AG04449 (cell line): ENCODE measurements around the gene LRRIQ4.

Source experiments
- CTCF ChIA-PET: fragments of 350-600 bp; formaldehyde crosslinking; extraction: SDS; loops from one replicate; lab custom pipeline; 2021; ENCODE audit warnings: antibody characterized with exemption; lab: Yijun Ruan, JAX
- POLR2A ChIA-PET: fragments of 400-600, 350-600 bp; formaldehyde crosslinking; extraction: SDS; loops from one replicate; lab custom pipeline; 2020; ENCODE audit warnings: antibody characterized with exemption, inconsistent platforms; lab: Yijun Ruan, JAX
- DNase-seq: peaks from one replicate; pipeline ENCODE4 v3.0.0-alpha.2; 2010; ENCODE audit warnings: low read depth, low spot score
- H3K4me3 ChIP-seq: 2 replicates; pipeline ENCODE4 v1.5.1; 2011; ENCODE audit warnings: low read depth, mild to moderate bottlenecking, control low read depth, low read length
- CTCF ChIP-seq: IDR thresholded peaks from one replicate; pipeline ENCODE4 v1.5.1; 2011; ENCODE audit warnings: mild to moderate bottlenecking, moderate library complexity, low read length, control low read depth, inconsistent platforms; ENCODE audit not compliant: insufficient read depth; ENCODE audit errors: missing control alignments

Gene LRRIQ4

GRCh38 chr3:169855514-169855913, 42.8 kb downstream of the LRRIQ4 start:
- ChIA-PET CTCF (no interaction called here), POLR2A (no interaction called here)

GRCh38 chr3:169857811-169858210, 45.1 kb downstream of the LRRIQ4 start:
- no peak overlapping the region for H3K4me3 ChIP-seq
- DNase-seq: no peak
- ChIA-PET CTCF (no interaction called here), POLR2A (no interaction called here)
- TF ChIP-seq CTCF: no peak

More at GRCh38 chr3:169855514-169855913, 42.8 kb downstream of the LRRIQ4 start:
- no peak for TF ChIP-seq CTCF
- DNase-seq: no peak
- no peak overlapping the region for H3K4me3 ChIP-seq

- ChIA-PET CTCF (interaction anchor here (1.2 to 2.9 kb wide), 7 partner anchors 16 to 237 kb away, joined by 3 to 9 read pairs (median 5); no protein-coding TSS in a partner anchor), POLR2A (no interaction called here)
- H3K4me3 ChIP-seq: no peak overlapping the region
- no peak for TF ChIP-seq CTCF
- no peak for DNase-seq
Observed at GRCh38 chr3:169861871-169862270, 49.2 kb downstream of the LRRIQ4 start.

GRCh38 chr3:169863458-169863899, 50.8 kb downstream of the LRRIQ4 start:
- POLR2A ChIA-PET: no interaction called here
- H3K4me3 ChIP-seq: no peak overlapping the region
- CTCF ChIA-PET: interaction anchor here (0.6 to 2.9 kb wide), 12 partner anchors 9 to 547 kb away, joined by 3 to 9 read pairs (median 4); no protein-coding TSS in a partner anchor
- no peak for DNase-seq
- peak; percentile 71 for TF ChIP-seq CTCF

GRCh38 chr3:169864270-169864669, 51.6 kb downstream of the LRRIQ4 start:
- no peak for DNase-seq
- CTCF ChIA-PET: interaction anchor here (1.0 to 1.7 kb wide), 4 partner anchors 12 to 24 kb away, joined by 4 to 5 read pairs (median 4); no protein-coding TSS in a partner anchor
- TF ChIP-seq CTCF: no peak
- POLR2A ChIA-PET: no interaction called here
- H3K4me3 ChIP-seq: no peak overlapping the region

DNA sequence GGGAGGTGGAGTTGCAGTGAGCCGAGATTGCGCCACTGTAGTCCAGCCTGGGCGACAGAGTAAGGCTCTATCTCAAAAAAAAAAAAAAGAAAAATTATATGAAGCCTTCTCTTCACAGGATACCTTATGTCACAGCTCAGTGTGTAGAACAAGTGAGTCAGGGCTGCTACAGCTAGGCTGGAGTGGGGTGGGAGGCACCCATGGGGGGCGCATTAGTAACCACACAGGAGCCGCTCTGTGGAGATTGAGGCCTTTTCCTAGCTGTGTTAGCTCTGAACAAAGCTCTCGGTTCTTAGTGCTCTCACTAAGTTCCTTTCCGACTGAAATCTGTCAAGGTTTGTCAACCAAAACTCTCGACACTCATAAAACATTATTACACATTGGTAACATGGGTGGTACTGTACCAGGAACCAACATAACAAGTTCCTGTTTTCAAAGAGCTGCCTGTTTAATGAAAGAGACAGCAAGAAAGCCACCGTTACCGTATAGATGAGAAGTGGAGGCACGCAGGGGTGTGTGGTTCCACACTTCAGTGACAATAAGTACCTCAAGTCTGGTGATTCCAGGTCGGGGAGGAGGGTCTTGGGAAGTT, 52.6 kb downstream of the LRRIQ4 start:
- POLR2A ChIA-PET: no interaction called here
- no peak for TF ChIP-seq CTCF
- no peak overlapping the region for H3K4me3 ChIP-seq
- no peak for DNase-seq
- CTCF ChIA-PET: interaction anchor here (1.0 to 1.3 kb wide), 2 partner anchors 12 to 30 kb away, joined by 3 read pairs; no protein-coding TSS in a partner anchor
